CD4-positive, alpha-beta T cell treated with Interleukin-15 for 1 hour (primary cell): ENCODE measurements around the gene TMED9.
A peak's percentile ranks its signal among the peaks of the same experiment; 100 is the strongest.
"Not testable (repeated sequence)": the region's sequence is repeated elsewhere in the genome, so short reads cannot be mapped to it uniquely, and the experiment has no call there.

Source experiments
- DNase-seq: peaks from one replicate; pipeline ENCODE4 v3.0.0-alpha.2; 2020

The TMED9 gene

GRCh38 chr5:177607115-177607451 lies 15.1 kb downstream of the TMED9 start:
- no peak for DNase-seq

- peak; percentile 60 for DNase-seq
These were observed 15.6 kb downstream of the TMED9 start for GRCh38 chr5:177607452-177608192.

- DNase-seq = no peak
These were observed 16.5 kb downstream of the TMED9 start for GRCh38 chr5:177608243-177609075.

GRCh38 chr5:177609076-177610059 lies 17.4 kb downstream of the TMED9 start:
- no peak for DNase-seq

GRCh38 chr5:177610131-177610769 lies 18.2 kb downstream of the TMED9 start:
- DNase-seq = no peak

GRCh38 chr5:177610770-177611445 lies 18.9 kb downstream of the TMED9 start:
- DNase-seq = no peak

GRCh38 chr5:177611446-177612214 lies 19.6 kb downstream of the TMED9 start:
- no peak for DNase-seq

- no peak for DNase-seq
These were observed 20.2 kb downstream of the TMED9 start for GRCh38 chr5:177612215-177612673.

- DNase-seq = no peak
These were observed 28.6 kb downstream of the TMED9 start for GRCh38 chr5:177620560-177620959.

- not testable (repeated sequence) for DNase-seq
These were observed 32.2 kb downstream of the TMED9 start for GRCh38 chr5:177624172-177624571.

- not testable (repeated sequence) for DNase-seq
These were observed 38.2 kb downstream of the TMED9 start for GRCh38 chr5:177630186-177630585.

GRCh38 chr5:177634912-177635311 lies 42.9 kb downstream of the TMED9 start:
- DNase-seq = not testable (repeated sequence)

GRCh38 chr5:177645462-177645861 lies 53.5 kb downstream of the TMED9 start:
- DNase-seq = not testable (repeated sequence)
